Activated B cell treated with CpG ODN at 0.5 μM for 24 hours (primary cell): ENCODE results near the gene TMEM170B. TPM values are rescaled to one million over a fixed set of nuclear protein-coding genes. Genes with fewer than 3 reads are reported as not detected.

ENCODE experiments used
- ATAC-seq: fragments of 200-7000 bp; cut with Tn5 transposase; one replicate; pipeline ENCODE4 v1.10.0; 2021; ENCODE audit warnings: low read depth, mild to moderate bottlenecking, moderate library complexity
- CTCF ChIA-PET: fragments of 350-600 bp; sonication (Branson Sonifier 250); formaldehyde crosslinking; loops from one replicate; lab custom pipeline; 2021; ENCODE audit warnings: antibody characterized with exemption; lab: Charles Lee
- POLR2A ChIA-PET: fragments of 350-600 bp; sonication (Branson Sonifier 250); formaldehyde crosslinking; loops from one replicate; lab custom pipeline; 2021; ENCODE audit warnings: antibody characterized with exemption; lab: Charles Lee
- DNase-seq: peaks from one replicate; pipeline ENCODE4 v3.0.0; 2022
- H3K27ac Mint-ChIP-seq: one replicate; pipeline ENCODE4 v1.8.0; 2020; ENCODE audit warnings: mixed read lengths
- H3K27me3 Mint-ChIP-seq: one replicate; pipeline ENCODE4 v1.8.0; 2021; ENCODE audit warnings: mixed read lengths
- H3K36me3 Mint-ChIP-seq: one replicate; pipeline ENCODE4 v1.8.0; 2021; ENCODE audit warnings: low read depth, mixed read lengths
- H3K4me1 Mint-ChIP-seq: one replicate; pipeline ENCODE4 v1.8.0; 2021; ENCODE audit warnings: mixed read lengths
- H3K4me3 Mint-ChIP-seq: one replicate; pipeline ENCODE4 v1.8.0; 2020; ENCODE audit warnings: mild to moderate bottlenecking, mixed read lengths
- H3K9me3 Mint-ChIP-seq: one replicate; pipeline ENCODE4 v1.8.0; 2020; ENCODE audit warnings: mixed read lengths
- intact Hi-C: fragments of 100-400 bp; cut with micrococcal nuclease; formaldehyde crosslinking; loops from one replicate; pipeline ENCODE4 v1.15.1; 2024
- total RNA-seq: library from RNA; stranded (reverse); gene quantifications from 2 replicates; pipeline ENCODE4 v1.2.3, GENCODE V29; 2022
- TF ChIP-seq, protein P1 (sequence below): fragments of 200-600 bp; IDR thresholded peaks from one replicate; pipeline ENCODE4 v1.8.0; 2022; ENCODE audit warnings: antibody characterized with exemption, mild to moderate bottlenecking

The TMEM170B gene
- total RNA-seq, 1 donor from 2014 or later = 2.6 TPM

DNA sequence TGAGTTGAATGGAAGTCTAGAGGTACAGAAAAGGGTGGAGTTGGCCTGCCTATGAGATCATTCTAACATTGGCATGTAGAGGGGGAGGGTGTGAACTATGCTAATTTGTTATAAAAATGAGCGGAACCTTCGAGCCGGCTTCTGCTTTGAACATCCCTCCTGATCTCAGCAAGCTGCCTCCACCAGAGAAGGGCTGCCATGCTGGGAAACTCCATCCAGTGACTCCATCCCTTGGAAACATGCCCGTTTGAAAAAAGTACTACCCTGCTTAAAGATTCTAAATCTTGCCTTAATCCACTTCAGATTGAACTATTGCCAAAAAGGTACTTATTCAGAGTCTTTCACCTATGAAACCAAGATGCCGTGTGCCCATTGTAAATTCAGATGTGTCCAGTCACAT, 43.6 kb upstream of the TMEM170B start:
- intact Hi-C loops = loop anchor here (2.0 kb wide), 2 partner anchors 89 to 219 kb away; no protein-coding TSS in a partner anchor
- Mint-ChIP-seq H3K4me3 (no peak overlapping the region), H3K9me3 (no peaks in the 10 kb centered on the region), H3K4me1 (peaks cover 5% of the 10 kb centered on the region), H3K36me3 (no peaks in the 10 kb centered on the region), H3K27ac (peak overlapping the region; percentile 47), H3K27me3 (no peaks in the 10 kb centered on the region)
- CTCF ChIA-PET = interaction anchor here (1.4 to 6.4 kb wide), 5 partner anchors 34 to 349 kb away, joined by 3 to 157 read pairs (median 34); no protein-coding TSS in a partner anchor
- POLR2A ChIA-PET = interaction anchor here (0.8 to 5.6 kb wide), 5 partner anchors 34 to 224 kb away, joined by 3 to 40 read pairs (median 3); no protein-coding TSS in a partner anchor
- TF ChIP-seq, protein P1, sequence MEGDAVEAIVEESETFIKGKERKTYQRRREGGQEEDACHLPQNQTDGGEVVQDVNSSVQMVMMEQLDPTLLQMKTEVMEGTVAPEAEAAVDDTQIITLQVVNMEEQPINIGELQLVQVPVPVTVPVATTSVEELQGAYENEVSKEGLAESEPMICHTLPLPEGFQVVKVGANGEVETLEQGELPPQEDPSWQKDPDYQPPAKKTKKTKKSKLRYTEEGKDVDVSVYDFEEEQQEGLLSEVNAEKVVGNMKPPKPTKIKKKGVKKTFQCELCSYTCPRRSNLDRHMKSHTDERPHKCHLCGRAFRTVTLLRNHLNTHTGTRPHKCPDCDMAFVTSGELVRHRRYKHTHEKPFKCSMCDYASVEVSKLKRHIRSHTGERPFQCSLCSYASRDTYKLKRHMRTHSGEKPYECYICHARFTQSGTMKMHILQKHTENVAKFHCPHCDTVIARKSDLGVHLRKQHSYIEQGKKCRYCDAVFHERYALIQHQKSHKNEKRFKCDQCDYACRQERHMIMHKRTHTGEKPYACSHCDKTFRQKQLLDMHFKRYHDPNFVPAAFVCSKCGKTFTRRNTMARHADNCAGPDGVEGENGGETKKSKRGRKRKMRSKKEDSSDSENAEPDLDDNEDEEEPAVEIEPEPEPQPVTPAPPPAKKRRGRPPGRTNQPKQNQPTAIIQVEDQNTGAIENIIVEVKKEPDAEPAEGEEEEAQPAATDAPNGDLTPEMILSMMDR = no peak
- ATAC-seq = no peak
- no peak for DNase-seq

DNA sequence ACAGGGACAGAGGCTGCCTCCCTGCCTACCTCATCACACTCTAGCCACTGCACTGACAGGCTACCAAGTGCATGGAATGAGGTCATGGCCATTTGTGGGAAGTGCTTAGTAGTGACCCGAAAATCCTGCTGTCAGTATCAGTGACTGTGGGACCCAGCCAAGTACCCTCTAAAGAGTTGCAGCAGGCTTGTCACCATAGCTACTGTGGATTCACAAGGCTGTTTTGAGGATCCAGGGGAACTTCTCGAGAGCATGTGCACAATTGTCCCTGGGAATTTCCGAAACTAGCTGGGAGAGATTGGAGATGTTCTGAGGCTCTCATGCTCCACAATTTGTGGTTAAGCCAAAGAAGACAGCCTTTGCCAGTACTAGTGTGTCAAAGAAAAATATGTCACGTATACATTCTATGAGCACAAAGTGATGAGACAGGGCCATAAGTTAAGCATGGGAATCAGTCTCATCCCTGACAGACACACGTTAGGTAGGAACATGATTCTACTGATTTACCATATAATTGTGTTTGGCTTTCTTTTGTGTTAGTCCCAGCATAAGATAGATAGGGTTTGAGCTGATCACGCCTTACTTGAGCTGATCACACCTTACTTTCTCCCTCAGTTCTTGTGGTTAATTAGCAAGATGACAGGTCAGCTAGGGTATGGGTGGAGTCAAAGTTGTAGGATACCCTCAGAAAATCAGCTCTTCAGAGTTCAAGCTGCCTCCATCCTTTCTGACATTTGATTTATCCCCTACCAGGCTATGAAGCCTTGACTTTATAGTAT, 42.6 kb upstream of the TMEM170B start:
- Mint-ChIP-seq H3K27me3 (no peaks in the 10 kb centered on the region), H3K9me3 (no peaks in the 10 kb centered on the region), H3K4me3 (no peak overlapping the region), H3K4me1 (peaks cover 5% of the 10 kb centered on the region), H3K36me3 (no peaks in the 10 kb centered on the region), H3K27ac (peak overlapping the region; percentile 47)
- ATAC-seq (no peak), DNase-seq (no peak)
- intact Hi-C loops = loop anchor here (5.0 kb wide), 1 partner anchor 648 kb away; no protein-coding TSS in a partner anchor
- ChIA-PET CTCF (interaction anchor here (0.7 to 6.4 kb wide), 41 partner anchors 10 to 606 kb away, joined by 3 to 157 read pairs (median 6); partner anchors contain the start of genes NEDD9 and TMEM170B), POLR2A (interaction anchor here (0.6 to 5.6 kb wide), 7 partner anchors 32 to 401 kb away, joined by 3 to 40 read pairs (median 5); partner anchors contain the start of gene SMIM13)
- TF ChIP-seq, protein P1 = no peak

DNA sequence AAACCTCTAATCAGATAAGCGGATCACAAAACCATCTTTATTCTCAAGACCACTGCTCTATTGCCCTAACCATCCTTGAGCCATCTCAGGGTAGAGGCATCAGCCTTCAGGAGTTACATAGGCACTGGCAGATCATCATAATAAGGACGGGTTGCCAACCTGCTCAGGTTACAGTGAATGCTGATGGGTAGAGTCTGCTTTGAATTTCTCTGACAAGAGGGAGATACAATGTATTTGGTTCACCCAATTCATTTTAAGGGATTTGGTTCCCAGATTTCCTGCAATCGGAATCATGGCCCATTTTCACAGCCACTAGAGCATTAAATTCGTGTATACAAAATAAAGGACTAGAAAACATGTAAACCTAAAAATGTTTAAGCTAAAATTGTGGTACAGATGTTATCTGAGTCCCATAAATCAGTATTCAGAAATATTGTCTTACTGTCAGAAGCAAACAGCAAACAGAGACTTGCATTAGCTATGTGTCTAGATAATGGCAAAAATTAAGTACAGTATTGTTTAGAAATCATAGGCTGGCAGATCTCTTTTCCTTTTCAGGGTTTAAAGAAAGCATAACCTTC, 41.9 kb upstream of the TMEM170B start:
- CTCF ChIA-PET = interaction anchor here (0.6 to 6.4 kb wide), 56 partner anchors 10 to 606 kb away, joined by 3 to 157 read pairs (median 5); partner anchors contain the start of genes NEDD9, SMIM13 and TMEM170B
- H3K27ac Mint-ChIP-seq = peak overlapping the region; percentile 69
- ATAC-seq (no peak), DNase-seq (no peak)
- intact Hi-C loops = loop anchor here (1.0 to 5.0 kb wide), 12 partner anchors 34 to 648 kb away; partner anchors contain the start of genes NEDD9, SMIM13 and TMEM170B
- POLR2A ChIA-PET = interaction anchor here (1.3 to 5.6 kb wide), 6 partner anchors 36 to 402 kb away, joined by 3 to 40 read pairs (median 5); partner anchors contain the start of gene SMIM13
- TF ChIP-seq, protein P1 = no peak
- no peak overlapping the region for H3K4me3 Mint-ChIP-seq
- no peaks in the 10 kb centered on the region for H3K27me3 Mint-ChIP-seq
- no peaks in the 10 kb centered on the region for H3K36me3 Mint-ChIP-seq
- peaks cover 5% of the 10 kb centered on the region for H3K4me1 Mint-ChIP-seq
- no peaks in the 10 kb centered on the region for H3K9me3 Mint-ChIP-seq

DNA sequence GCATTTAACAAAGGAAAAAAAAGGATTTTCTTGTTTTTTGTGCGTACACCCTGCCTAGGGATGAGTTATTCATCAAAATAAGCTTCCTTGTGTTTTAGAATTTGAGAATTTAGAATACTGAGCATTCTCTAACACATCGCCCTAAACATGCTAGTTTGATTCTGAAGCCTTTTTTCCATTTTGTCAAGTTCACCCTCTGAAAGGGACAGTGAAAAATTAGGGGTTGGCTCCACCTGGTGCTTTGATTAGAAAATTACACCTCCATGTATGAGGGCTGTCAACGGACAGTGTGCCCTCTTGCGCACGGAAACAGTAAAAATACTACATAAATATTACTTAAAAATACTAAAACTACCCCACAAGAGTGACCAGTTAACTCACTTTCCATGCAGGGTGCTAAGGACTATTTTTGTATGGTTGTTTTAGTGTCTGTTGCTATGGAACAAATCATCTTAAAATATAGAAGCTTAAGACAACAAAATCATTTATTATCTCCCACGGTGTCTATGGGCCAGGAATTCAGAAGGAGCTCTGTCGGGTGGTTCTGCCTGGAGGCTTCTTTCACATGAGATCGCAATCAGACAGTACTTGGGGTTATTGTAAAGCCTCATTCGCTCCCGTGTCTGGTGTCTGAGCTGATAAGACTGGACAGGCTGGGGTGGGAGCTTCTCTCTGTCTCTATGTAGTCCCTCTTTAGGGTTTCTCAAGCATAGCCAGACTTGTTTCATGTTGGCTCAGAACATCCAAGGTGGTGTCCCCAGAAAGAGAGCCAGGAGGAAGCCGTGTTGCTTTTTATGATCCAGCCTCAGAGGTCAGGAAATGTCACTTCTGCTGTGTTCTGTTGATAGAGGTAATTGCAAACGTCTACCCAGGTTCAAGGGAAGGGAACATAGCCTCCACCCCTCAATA, 41.1 kb upstream of the TMEM170B start:
- Mint-ChIP-seq H3K4me3 (no peak overlapping the region), H3K36me3 (no peaks in the 10 kb centered on the region), H3K27ac (peak overlapping the region; percentile 69), H3K27me3 (no peaks in the 10 kb centered on the region), H3K9me3 (no peaks in the 10 kb centered on the region), H3K4me1 (peaks cover 5% of the 10 kb centered on the region)
- intact Hi-C loops = loop anchor here (1.0 to 5.0 kb wide), 12 partner anchors 35 to 649 kb away; partner anchors contain the start of genes NEDD9, SMIM13 and TMEM170B
- ATAC-seq (peak; percentile 79), DNase-seq (no peak)
- ChIA-PET POLR2A (interaction anchor here (0.5 to 5.6 kb wide), 7 partner anchors 36 to 403 kb away, joined by 3 to 40 read pairs (median 5); partner anchors contain the start of gene SMIM13), CTCF (interaction anchor here (0.6 to 6.4 kb wide), 63 partner anchors 9 to 607 kb away, joined by 3 to 157 read pairs (median 5); partner anchors contain the start of genes NEDD9, SMIM13 and TMEM170B)
- TF ChIP-seq, protein P1 = peak; percentile 89
